HG03039 (cell line): ENCODE measurements around the gene LRRC37A3.
"Not testable (repeated sequence)": the region's sequence is repeated elsewhere in the genome, so short reads cannot be mapped to it uniquely, and the experiment has no call there.

Experiments used
- ATAC-seq: cut with Tn5 transposase; IDR thresholded peaks from one replicate; pipeline ENCODE4 v1.9.1; 2021; ENCODE audit warnings: mild to moderate bottlenecking, moderate library complexity; ENCODE audit not compliant: unreplicated experiment

The LRRC37A3 gene

DNA sequence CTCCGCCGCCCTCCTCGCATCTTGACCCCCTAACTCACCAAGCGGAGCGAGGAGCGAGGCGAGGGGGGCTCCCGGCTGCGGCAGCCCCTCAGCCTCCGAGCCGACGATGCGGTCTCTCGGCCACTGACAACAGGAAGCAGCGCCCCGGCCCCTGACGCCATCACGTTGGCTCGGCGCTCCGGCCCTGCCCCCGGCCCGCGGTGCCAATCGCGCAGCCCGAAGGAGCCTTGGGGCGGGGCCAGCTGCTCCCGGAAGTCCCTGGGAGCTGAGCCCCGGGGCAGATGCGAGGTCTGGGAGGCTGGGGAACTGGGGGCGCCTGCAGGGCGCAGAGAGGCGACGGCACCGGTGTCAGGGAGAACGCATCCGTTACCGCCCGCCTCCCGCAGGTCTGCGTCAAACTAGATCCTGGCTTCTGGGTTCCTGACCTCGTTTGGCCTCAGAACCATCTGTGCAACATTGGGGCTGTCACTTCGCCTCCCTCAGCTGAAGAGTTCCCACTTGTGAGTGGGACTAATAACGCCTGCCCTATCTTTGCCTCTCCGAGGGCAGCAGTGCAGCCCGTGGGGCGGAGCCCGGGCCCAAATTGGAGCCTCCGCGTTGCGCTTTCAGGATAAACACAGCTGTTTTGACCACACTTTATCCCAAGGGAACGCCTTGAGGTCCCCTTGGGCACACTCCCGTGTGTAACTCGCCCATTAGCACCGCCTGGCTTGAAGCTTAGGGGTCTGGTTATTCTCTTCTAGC is 82.1 kb downstream of the LRRC37A3 start:
- peak; percentile 87 for ATAC-seq

DNA sequence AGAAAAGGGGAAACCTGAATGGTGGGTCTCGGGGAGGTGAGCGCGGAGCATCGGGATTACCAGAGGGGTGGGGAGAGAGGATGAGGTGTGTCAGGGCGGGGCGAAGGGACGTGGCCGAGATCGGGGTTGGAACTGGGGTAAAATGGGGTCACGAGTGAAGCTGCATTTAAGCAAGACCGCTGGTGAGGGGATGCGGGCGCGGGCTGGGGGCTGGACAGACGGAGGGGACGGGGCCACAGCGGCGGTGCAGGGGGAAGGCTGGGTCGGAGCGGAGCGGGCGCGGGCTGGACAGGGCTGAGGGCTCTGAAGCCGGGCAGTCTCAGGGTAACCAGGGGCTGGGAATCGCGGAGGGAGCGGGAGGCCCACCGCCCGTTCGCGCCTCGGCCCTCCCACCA is 82.7 kb downstream of the LRRC37A3 start:
- peak; percentile 37 for ATAC-seq

DNA sequence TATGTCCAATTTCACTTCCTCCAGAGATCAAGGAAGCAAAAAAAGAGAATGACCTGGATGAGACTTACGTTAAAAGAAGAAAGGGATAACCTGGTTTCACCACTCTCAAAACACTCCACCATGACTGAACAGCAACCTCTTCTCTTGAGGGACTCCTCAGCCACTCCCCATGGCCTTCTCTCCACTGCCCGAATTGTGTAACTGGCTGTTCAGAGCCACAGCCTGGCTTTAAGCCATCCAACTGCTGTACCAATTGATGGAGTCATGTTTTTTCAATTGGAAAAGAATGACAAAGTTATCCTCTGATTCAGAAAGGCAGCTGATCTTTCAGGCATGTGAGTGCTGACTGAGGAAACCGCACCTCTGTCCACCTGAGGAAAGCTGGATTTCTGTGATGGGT is 85.2 kb downstream of the LRRC37A3 start:
- ATAC-seq, result not testable (repeated sequence)

DNA sequence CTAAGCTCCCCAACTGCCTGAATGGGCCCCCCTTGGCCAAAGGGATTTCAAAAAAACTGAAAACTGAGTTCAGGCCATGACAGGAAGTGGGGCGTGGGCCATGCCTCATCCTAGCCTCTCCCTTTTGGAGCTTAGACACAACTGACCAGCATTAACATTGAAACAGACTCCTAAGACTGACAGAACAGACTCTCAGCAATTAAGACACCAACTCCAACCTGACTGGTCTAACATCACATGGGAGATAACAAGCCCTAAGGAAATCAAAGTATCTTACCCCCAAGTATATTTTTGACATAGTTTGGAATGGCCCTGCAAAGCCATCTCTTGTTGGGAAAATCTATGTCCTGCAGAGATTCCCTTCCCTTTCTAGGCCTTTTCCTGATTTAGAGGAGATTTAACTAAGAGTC is 88.6 kb downstream of the LRRC37A3 start:
- ATAC-seq, result not testable (repeated sequence)

DNA sequence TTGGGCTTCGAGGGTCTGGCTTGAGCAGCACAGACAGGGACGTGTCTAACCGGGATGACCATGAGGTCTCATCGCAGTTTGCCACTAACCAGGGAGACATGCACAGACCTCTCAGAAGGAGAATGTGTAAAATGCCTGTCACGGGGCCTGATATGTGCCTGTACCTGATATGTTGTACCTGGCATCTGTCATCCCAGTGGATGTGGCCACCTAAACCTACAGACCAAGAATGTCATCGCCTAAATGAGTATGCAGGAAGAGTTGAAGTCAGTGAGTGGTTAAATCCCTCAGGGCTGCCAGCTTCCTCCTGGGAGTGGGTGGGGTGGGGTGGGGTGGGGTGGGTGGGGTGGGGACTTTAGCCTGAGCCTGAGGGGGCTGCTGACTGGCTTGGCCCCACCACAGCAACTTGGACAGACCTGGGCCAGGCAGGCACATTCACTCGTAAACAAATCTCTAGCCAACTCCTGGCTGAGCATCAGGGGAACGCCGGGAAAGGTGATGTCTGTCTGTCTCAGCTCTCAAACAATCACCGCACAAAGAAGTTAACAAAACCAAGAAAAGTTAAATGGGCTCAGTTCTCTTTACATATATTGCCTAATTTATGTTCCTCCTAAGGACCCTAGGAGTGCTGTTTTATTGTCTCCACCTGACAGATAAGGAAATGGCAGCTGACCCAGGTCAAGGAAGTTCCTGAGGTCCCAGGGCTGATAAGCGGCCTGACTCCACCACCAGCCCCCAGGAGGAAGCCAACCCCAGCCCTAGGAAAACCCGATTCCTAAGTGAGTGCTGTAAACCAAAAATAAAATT is 89.3 kb downstream of the LRRC37A3 start:
- not testable (repeated sequence) for ATAC-seq

DNA sequence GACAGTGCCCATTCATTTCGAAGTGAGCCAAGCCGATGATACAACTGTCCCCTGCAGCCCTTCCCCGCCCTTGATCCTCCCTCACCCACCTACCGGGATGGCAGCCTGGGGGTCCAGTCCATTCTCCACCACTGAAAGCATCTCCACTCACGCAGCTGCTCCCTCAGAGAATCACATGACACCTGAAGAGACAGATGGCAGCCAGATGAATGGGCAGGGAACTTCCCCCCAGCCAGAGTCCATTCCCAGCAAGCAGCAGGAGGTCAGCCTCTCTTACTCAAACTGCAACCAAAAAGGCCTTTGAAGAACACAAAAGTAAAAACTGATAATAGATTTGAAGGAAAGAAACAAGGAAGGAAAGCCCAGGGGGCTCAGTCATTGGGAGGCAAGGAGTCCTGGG is 90.2 kb downstream of the LRRC37A3 start:
- not testable (repeated sequence) for ATAC-seq

DNA sequence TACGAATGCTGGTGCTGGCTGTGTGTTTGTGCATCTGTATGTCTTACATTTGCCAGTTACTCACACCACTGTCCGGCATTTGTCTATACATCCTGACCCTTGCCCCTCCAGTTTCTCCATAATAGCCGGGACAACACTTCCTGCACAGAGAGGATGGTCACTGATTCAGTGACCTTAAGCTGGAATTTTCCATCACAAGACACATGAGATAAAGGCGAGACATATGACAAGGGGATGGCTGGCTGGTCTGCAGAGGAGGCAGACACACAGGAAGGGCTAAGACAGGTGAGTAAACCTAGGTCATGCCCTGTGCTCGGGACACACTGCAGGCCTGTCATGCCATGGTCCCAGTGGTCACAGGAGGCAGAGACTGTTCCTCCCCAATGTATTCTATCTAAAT is 100.4 kb downstream of the LRRC37A3 start:
- ATAC-seq, result not testable (repeated sequence)

DNA sequence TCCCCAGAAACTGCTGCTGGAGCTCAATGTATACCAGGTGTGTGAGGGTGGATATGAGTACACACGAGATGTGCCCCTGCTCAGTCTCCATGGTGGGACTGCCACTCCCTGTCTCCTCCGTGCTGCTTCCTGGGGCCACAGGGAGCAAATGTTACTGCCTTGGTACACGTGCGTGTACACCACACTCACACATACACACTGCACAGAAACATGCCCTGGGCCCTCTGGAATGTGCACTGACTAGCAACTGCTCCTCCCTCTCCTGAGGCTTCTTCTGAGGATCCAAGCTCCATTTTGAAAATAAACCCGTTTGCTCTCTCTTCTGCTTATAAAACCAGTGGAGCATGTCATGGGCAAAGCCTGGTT is 103.5 kb downstream of the LRRC37A3 start:
- not testable (repeated sequence) for ATAC-seq

DNA sequence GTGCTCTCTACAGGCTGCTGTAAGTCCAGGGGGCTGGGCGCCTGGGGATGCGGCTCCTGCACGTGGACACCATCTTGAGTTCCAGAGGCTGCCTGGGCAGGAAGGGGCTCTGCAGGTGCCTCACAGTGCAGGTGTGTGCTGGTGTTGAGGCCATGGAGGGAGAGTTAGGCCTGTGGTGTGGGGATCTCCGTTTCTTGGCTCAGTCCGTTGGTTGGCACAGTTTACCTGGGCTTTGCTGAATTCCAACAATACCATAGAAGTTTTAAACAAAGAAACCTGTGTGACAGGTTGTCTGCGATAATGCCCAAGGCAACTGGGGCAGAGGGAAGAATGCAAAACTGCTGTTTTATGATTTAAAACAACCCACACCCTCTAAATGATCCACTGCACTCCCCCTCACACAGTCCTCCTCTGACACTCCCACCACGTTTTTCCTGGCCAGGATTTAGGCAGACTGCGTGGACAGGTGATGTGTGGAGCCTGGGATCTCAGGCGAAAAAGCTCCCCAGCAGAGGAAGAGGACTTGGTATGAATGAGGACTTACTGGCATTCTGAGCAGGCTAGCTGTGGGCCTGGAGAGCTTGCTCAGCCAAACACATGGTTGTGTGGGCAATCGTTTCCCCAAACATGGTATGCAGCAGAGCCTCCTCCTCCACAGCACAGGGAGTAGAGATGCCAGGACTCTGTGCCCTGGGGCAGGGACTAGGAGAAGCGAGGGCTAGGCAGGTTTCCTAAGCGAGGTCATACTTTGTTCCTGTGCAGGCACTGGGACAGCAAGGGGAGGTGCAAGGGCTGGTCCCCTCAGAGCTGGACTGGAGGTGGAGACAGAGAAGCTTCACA is 104.1 kb downstream of the LRRC37A3 start:
- not testable (repeated sequence) for ATAC-seq

DNA sequence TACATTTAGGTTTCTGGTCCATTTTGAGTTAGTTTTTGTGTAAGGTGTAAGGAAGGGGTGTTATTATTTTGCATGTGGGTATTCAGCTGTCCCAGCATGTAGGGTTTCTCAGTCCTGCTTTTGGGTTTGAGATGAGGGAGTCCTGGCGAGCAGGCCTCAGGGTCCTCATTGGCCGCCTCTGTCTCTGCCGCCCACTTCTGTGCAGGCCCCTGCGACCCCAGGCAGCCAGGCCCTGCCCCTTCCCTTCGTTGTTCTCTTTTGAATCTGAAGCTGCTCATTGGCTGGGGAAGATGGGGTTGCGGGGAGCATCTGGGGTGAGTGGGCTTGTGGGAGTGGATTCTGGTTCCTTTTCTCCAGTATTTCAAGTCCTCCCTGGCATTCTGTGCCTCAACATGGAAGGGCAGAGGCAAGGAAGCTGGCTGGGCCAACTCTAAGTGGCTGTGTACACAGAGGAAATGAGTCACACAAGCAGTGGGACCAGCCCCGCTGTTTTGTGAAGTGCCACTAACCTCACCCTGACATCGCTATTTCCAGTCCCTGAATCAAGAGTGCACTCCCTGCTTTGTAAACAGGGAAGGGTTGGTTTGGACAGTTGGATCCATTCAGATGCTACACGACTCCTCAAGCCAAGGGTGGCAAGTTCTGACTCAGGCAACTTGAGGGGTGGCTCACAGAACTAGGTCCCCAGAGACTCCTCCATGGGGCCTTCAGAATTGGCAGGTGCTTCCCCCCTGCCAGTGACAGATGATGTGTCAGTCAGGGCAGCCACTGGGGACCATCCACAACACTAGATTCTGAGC is 110.9 kb downstream of the LRRC37A3 start:
- ATAC-seq, result peak; percentile 82
